ENCODE results near the gene BBS4.
"Not testable (repeated sequence)": the region's sequence is repeated elsewhere in the genome, so short reads cannot be mapped to it uniquely, and the experiment has no call there.

The BBS4 gene

DNA sequence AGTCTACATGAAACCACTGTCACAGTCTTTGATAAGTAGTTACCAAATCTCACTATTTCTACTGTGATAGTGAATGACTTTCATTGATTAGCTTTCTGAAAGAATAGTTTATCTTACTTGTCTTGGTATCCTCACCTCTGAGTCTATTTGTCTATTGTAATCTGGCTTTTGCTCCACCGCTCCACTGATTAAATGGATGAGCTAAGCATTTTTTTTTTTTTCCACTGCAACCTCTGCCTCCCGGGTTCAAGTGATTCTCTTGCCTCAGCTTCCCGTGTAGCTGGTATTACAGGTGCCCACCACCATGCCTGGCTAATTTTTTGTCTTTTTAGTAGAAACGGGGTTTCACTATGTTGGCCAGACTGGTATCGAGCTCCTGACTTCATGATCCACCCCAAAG, 12.9 kb downstream of the BBS4 start:
- H3K27ac ChIP-seq = no peak overlapping the region
- TF ChIP-seq, protein P1, sequence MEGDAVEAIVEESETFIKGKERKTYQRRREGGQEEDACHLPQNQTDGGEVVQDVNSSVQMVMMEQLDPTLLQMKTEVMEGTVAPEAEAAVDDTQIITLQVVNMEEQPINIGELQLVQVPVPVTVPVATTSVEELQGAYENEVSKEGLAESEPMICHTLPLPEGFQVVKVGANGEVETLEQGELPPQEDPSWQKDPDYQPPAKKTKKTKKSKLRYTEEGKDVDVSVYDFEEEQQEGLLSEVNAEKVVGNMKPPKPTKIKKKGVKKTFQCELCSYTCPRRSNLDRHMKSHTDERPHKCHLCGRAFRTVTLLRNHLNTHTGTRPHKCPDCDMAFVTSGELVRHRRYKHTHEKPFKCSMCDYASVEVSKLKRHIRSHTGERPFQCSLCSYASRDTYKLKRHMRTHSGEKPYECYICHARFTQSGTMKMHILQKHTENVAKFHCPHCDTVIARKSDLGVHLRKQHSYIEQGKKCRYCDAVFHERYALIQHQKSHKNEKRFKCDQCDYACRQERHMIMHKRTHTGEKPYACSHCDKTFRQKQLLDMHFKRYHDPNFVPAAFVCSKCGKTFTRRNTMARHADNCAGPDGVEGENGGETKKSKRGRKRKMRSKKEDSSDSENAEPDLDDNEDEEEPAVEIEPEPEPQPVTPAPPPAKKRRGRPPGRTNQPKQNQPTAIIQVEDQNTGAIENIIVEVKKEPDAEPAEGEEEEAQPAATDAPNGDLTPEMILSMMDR (conservative IDR thresholded peaks at IDR 0.05) = no peak

- TF ChIP-seq, protein P1 (conservative IDR thresholded peaks at IDR 0.05) = no peak
- H3K27ac ChIP-seq = no peak overlapping the region
Measured at GRCh38 chr15:72700076-72700475, 14.1 kb downstream of the BBS4 start.

DNA sequence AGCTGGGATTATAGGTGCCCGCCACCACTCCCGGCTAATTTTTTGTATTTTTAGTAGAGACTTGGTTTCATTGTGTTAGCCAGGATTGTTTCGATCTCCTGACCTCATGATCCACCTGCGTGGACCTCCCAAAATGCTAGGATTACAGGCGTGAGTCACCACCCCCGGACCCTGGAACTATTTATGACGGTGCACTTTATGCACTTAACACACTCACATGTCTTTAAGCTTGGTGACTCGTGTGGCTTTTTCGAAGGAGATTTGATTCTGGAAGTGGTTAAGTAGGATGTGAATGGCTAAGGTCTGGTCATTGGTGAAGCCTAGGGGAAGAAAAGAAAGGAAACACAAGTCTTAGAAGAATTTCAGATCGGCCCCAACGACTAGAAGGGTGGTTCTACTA, 20.3 kb downstream of the BBS4 start:
- TF ChIP-seq, protein P1 (conservative IDR thresholded peaks at IDR 0.05) = no peak
- H3K27ac ChIP-seq = no peak overlapping the region

DNA sequence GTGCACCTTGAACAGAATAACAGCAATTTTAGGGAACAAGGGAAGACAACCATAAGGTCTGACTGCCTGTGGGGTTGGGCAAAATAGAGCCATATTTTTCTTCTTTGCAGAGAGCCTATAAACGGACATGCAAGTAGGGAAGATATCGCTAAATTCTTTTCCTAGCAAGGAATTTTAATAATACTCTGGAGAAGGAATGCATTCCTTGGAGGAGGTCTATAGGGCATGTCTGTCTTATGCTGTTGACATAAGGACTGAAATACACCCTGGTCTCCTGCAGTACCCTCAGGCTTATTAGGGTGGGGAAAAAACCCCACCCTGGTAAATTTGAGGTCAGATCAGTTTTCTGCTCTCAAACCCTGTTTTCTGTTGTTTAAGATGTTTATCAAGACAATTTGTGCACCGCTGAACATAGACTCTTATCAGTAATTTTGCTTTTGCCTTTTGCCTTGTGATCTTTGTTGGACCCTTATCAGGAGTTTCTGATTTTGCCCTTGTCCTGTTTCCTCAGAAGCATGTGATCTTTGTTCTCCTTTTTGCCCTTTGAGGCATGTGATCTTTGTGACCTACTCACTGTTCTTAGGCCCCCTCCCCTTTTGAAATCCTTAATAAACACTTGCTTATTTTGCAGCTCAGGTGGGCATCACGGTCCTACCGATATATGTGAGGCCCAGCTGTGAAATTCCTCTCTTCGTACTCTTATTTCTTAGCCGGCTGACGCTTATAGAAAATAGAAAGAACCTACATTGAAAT, 22.7 kb downstream of the BBS4 start:
- H3K27ac ChIP-seq = not testable (repeated sequence)

GRCh38 chr15:72722071-72722696, 36.2 kb downstream of the BBS4 start:
- H3K27ac ChIP-seq = peak overlapping the region; percentile 27; the same call in 1 of the 2 replicates
- TF ChIP-seq, protein P1 (conservative IDR thresholded peaks at IDR 0.05) = peak; percentile 94

DNA sequence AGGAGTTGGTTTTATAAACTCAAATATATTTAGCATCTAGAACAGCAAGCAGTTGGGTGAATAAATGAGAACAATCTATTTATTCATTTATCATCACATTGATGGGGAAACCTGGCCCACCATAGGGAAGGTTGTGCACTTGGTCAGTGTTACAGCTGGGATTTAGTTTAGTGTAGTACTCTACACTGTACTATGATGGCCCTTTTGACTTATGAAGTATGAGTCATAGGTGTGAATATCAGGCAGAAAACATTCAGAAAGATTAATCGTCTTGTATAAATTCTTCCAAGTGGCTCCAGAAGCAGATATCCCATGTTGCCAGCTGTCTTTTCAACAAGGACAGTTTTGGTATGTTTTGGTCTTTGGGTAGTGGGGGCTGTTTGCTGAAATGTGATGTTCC, 38.0 kb downstream of the BBS4 start:
- peak overlapping the region; percentile 27; the same call in 1 of the 2 replicates for H3K27ac ChIP-seq
- TF ChIP-seq, protein P1 (conservative IDR thresholded peaks at IDR 0.05) = no peak

GRCh38 chr15:72725446-72725845, 39.4 kb downstream of the BBS4 start:
- H3K27ac ChIP-seq = no peak overlapping the region
- TF ChIP-seq, protein P1 (conservative IDR thresholded peaks at IDR 0.05) = no peak

DNA sequence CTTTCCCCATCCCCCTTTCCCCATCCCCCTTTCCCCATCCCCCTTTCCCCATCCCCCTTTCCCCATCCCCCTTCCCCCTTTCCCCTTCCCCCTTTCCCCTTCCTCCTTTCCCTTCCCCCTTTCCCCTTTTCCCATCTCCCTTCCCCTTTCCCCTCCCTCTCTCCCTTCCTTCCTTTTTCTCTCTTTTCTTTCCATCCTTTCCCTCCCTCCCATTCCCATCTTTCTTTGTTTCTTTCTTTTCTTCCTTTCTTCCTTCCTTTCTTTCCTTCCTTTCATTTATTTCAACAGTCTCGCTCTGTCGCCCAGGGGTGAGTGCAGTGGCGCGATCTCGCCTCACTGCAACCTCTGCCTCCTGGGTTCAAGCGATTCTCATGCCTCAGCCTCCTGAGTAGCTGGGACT, 39.8 kb downstream of the BBS4 start:
- not testable (repeated sequence) for H3K27ac ChIP-seq

All from VCaP (cell line).